MG63 (cell line): ENCODE data around the gene WWOX. TPM values are rescaled to one million over a fixed set of nuclear protein-coding genes. Genes with fewer than 3 reads are reported as not detected.

Experiments used
- DNase-seq: peaks from one replicate; pipeline ENCODE4 v3.0.0-alpha.2; 2020
- H3K27me3 ChIP-seq: fragments of 250-450 bp; sonication (Bioruptor Pico); 2 replicates; pipeline ENCODE4 v1.5.1; 2020; ENCODE audit warnings: mild to moderate bottlenecking, moderate library complexity
- H3K36me3 ChIP-seq: fragments of 250-450 bp; sonication (Bioruptor Pico); 2 replicates; pipeline ENCODE4 v1.5.1; 2020; ENCODE audit warnings: mild to moderate bottlenecking, moderate library complexity
- H3K4me3 ChIP-seq: fragments of 250-450 bp; sonication (Bioruptor Pico); 2 replicates; pipeline ENCODE4 v1.5.1; 2020; ENCODE audit warnings: mild to moderate bottlenecking, moderate library complexity
- H3K9me3 ChIP-seq: fragments of 250-450 bp; sonication (Bioruptor Pico); 2 replicates; pipeline ENCODE4 v1.5.1; 2020; ENCODE audit warnings: mild to moderate bottlenecking, moderate library complexity
- total RNA-seq: library from RNA; depleted of rRNA; stranded (reverse); fragments of >200 nt; shearing (Covaris generic); gene quantifications from 2 replicates; pipeline ENCODE4 v1.2.3, GENCODE V29; 2014; ENCODE audit warnings: low replicate concordance

Gene WWOX
- total RNA-seq, 1 experiment from 2014 or later = 11.4 TPM

DNA sequence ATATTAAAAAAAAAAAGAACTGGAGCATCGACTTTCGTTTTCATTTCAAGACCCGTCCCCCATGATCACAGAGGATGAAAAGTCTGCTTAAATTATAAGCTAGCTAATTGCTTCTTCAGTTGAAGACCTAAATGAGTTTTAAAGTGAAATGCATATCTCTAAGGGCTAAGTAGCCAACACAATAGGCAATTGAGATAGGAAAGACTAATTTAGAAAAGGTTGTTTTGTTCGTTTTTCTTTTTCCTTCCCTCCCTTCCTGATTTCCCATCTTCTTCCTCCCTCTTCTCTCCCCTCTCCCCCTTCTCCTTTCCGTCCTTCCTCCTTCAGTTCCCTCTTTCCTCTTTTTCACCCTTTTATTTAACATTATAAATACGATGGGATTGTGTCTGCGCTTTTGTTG lies 377.2 kb downstream of the WWOX start:
- Histone ChIP-seq H3K36me3 (no peaks in the 10 kb centered on the region), H3K27me3 (no peaks in the 10 kb centered on the region), H3K4me3 (no peak overlapping the region), H3K9me3 (no peaks in the 10 kb centered on the region)
- no peak for DNase-seq

DNA sequence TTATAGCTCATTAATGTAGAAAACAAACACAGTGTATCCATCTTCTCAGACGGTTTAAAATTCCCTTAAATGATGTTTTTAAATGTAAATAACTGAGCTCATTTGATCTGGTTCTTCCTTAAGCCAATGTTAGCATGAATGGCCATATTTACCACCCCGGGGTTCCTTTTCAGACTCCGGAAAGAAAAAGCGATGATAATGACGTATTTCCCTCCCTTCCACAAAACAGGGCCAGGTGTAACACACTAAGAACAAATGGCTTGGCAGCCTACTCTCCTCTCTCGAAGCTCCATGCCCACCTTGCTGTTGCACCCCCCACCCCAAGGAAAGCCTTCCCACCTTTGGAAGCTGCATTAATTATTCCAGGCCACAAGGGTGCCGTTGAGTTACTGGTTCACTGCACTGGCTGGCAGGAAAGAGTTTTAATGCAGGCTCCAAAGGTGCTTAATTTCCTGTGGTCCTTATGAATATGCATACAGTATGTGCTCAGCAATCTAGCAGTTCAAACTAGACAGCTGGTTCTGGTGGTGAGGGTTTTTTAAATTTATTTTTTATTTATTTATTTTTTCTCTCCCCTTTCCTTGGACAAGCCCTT lies 378.9 kb downstream of the WWOX start:
- Histone ChIP-seq H3K27me3 (no peaks in the 10 kb centered on the region), H3K36me3 (no peaks in the 10 kb centered on the region), H3K9me3 (no peaks in the 10 kb centered on the region), H3K4me3 (no peak overlapping the region)
- DNase-seq = no peak

- Histone ChIP-seq H3K36me3 (no peaks in the 10 kb centered on the region), H3K27me3 (no peaks in the 10 kb centered on the region), H3K4me3 (no peak overlapping the region), H3K9me3 (no peaks in the 10 kb centered on the region)
- no peak for DNase-seq
These were observed 380.3 kb downstream of the WWOX start for GRCh38 chr16:78479723-78480122.

DNA sequence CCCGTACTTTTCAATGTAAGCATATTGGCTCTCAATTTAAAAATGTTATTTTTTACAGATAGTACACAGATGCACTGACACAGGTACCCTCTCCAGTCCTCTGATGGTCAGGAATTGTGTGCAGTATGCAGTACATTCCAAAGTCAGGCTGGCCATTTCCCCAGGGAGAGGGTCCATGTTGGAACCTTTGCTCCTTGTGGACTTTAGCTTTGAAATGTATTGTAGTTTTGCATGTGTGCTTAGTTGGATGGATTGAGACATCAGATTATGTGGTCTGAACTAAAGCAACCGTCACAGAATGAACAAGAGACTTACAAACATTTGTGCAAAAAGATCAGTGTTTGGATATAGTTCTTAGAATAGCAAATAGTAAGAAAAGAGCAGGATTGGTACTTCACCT lies 381.1 kb downstream of the WWOX start:
- H3K9me3 ChIP-seq = no peaks in the 10 kb centered on the region
- H3K27me3 ChIP-seq = no peaks in the 10 kb centered on the region
- H3K4me3 ChIP-seq = no peak overlapping the region
- no peaks in the 10 kb centered on the region for H3K36me3 ChIP-seq
- no peak for DNase-seq

DNA sequence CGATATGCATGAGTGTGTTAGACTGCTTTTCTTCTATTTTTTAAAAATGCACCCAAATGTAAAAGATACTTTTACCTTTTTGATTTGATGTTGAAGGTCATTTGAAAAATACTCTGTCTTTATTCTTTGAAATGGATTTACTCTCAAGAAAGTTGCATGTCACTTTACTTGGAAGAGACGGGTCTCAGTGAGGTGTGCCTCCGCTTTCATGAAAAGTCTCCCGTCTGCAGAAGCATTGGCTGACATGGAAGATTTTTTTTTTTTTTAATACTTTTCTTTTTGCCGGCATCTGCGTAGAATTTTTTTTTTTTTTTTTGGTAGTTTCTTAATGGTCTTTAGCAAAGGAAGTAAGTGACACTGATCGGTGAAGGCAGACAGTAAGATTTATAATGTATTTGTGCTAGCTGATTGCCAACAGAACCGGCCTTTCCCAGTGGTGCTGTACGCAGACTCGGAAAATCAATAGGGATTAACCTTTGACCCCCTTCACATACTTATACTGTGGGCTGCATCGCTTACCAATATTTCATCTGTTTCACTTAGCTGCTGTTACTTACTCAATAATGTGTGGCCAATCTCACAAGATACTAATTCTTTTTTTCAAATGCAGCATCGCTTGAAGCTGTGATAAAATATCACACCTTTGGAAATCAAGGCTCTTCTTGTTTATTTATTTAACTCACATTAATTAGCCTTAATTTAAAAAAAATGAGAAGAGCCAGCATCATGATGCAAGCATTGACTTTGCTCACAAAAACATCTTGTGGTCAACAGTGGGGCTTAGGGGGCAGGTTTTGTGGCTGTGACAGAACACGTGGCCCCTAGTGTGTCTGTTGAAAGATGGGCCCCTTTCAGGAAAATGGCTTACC lies 383.9 kb downstream of the WWOX start:
- Histone ChIP-seq H3K4me3 (no peak overlapping the region), H3K9me3 (no peaks in the 10 kb centered on the region), H3K27me3 (no peaks in the 10 kb centered on the region), H3K36me3 (no peaks in the 10 kb centered on the region)
- DNase-seq = no peak

DNA sequence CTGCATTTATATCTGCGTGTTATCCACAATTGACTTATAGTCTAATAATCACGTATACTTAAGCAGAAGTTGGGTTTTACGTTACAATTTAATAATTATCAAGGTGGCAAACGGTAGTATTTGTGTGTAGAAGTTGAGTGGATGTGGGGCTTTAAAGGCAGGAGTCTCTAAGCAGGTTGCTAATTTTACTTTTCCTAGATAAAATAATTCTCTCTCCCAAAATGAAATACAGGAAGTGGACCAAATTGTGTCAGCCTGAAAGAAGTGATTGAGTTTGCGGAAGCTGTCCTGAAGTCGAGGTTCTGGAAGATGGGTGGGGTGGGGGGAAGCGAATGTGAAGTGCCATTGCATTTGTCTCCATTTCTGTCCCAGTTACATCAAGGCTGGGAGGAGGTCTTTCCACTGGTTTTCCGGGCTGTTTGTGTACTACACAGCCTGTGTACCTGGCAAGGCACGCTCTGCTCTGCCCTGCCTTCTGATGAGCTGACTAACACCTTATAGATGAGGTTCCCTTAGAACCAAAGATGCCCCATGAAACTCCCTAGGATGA lies 385.1 kb downstream of the WWOX start:
- DNase-seq = no peak
- no peaks in the 10 kb centered on the region for H3K9me3 ChIP-seq

GRCh38 chr16:78485188-78485916 lies 385.9 kb downstream of the WWOX start:
- no peak for DNase-seq
- no peaks in the 10 kb centered on the region for H3K9me3 ChIP-seq
- H3K4me3 ChIP-seq = no peak overlapping the region
- H3K36me3 ChIP-seq = no peaks in the 10 kb centered on the region
- no peaks in the 10 kb centered on the region for H3K27me3 ChIP-seq

More for the DNA sequence above, 385.1 kb downstream of the WWOX start:
- H3K4me3 ChIP-seq = no peak overlapping the region
- no peaks in the 10 kb centered on the region for H3K27me3 ChIP-seq
- H3K36me3 ChIP-seq = no peaks in the 10 kb centered on the region

GRCh38 chr16:78485917-78486257 lies 386.4 kb downstream of the WWOX start:
- H3K9me3 ChIP-seq = no peaks in the 10 kb centered on the region
- H3K36me3 ChIP-seq = no peaks in the 10 kb centered on the region
- DNase-seq = no peak
- no peaks in the 10 kb centered on the region for H3K27me3 ChIP-seq
- no peak overlapping the region for H3K4me3 ChIP-seq

GRCh38 chr16:78487471-78487870 lies 388.0 kb downstream of the WWOX start:
- DNase-seq = no peak
- H3K9me3 ChIP-seq = no peaks in the 10 kb centered on the region

DNA sequence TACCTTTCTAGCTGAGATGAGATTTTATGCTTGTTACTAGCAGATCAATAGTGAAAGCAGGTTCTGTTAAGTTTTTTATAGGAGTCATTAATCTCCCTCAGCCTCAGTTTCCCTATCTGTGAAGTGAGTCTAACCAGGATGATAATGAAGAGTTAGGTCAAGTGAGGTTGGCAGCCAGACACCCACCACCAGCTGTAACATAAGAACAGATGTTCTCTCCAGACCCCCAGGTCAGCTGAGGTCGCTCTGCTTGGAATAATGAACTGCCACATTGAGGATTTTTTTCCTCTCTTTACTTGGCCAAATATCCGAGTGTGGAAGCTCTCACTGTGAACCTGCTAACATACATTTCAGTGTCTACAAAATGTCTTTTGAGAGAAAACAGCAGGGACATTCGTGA lies 389.6 kb downstream of the WWOX start:
- no peak for DNase-seq
- Histone ChIP-seq H3K27me3 (no peaks in the 10 kb centered on the region), H3K9me3 (no peaks in the 10 kb centered on the region), H3K36me3 (no peaks in the 10 kb centered on the region), H3K4me3 (no peak overlapping the region)

More at GRCh38 chr16:78487471-78487870, 388.0 kb downstream of the WWOX start:
- no peaks in the 10 kb centered on the region for H3K27me3 ChIP-seq
- H3K36me3 ChIP-seq = no peaks in the 10 kb centered on the region
- no peak overlapping the region for H3K4me3 ChIP-seq

- Histone ChIP-seq H3K4me3 (no peak overlapping the region), H3K9me3 (no peaks in the 10 kb centered on the region), H3K27me3 (no peaks in the 10 kb centered on the region), H3K36me3 (no peaks in the 10 kb centered on the region)
- DNase-seq = no peak
These were observed 390.2 kb downstream of the WWOX start for GRCh38 chr16:78489631-78490030.

GRCh38 chr16:78490431-78490830 lies 391.0 kb downstream of the WWOX start:
- H3K36me3 ChIP-seq = no peaks in the 10 kb centered on the region
- no peak overlapping the region for H3K4me3 ChIP-seq
- DNase-seq = no peak
- H3K9me3 ChIP-seq = no peaks in the 10 kb centered on the region
- no peaks in the 10 kb centered on the region for H3K27me3 ChIP-seq

DNA sequence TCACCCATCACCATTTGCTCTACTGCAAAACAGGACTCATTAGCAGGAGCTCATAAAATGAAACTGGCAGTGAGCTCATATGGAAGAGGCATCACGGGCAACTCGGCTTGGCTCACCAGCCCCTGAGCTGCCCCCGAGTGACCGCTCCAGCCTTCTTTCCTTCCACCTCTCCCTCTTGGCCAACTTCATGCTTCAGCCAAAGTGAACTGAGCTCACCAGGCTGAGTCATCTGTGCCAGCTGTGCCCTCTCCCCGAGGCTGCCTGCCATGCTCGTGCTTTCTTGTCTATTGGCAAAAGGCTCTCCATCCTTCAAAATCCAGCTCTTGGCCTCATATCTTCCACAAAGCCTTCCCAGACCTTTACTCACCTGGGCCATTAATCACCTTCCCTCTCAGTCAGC lies 391.4 kb downstream of the WWOX start:
- H3K36me3 ChIP-seq = no peaks in the 10 kb centered on the region
- no peaks in the 10 kb centered on the region for H3K27me3 ChIP-seq
- H3K9me3 ChIP-seq = no peaks in the 10 kb centered on the region
- no peak overlapping the region for H3K4me3 ChIP-seq
- peak; percentile 77 for DNase-seq

DNA sequence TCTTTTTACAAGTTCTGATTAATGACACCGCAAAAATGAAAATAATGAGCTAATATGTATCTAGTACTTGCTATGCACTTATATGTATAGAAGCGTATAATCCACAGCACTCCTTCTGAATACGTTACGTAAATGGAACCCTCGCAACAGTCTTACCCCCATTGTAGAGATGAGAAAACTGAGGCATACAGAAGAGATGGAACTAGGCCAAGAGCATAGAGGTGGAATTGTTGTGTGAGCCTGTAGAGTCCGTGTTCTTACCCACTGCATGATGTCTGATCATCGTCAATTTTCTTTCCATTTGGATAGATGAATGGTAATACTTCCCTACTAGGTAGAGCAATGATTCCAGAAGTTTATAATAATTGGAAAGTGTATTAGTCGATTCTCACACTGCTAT lies 394.1 kb downstream of the WWOX start:
- Histone ChIP-seq H3K27me3 (no peaks in the 10 kb centered on the region), H3K9me3 (no peaks in the 10 kb centered on the region), H3K4me3 (no peak overlapping the region), H3K36me3 (no peaks in the 10 kb centered on the region)
- no peak for DNase-seq

DNA sequence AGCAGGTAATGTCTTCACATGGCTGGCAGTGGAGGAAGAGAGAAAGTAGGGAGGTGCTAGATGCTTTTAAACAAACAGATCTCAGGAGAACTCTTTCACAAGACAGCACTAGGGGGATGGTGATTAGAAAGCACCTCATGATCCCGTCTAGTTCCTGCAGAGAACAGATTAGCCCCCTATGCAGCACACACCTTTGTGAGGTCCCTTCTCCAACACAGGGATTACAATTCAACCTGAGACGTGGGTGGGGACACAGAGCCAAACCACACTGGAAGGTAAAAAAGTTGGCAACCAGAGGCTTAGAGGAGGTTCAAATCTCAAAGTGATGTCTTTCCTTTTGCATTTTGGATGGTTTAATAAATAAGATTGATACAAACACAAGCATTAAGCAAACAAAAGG lies 394.7 kb downstream of the WWOX start:
- no peak for DNase-seq
- no peak overlapping the region for H3K4me3 ChIP-seq

GRCh38 chr16:78494674-78495073 lies 395.2 kb downstream of the WWOX start:
- Histone ChIP-seq H3K27me3 (no peaks in the 10 kb centered on the region), H3K4me3 (no peak overlapping the region), H3K36me3 (no peaks in the 10 kb centered on the region), H3K9me3 (no peaks in the 10 kb centered on the region)
- no peak for DNase-seq

More for the DNA sequence above, 394.7 kb downstream of the WWOX start:
- no peaks in the 10 kb centered on the region for H3K27me3 ChIP-seq
- no peaks in the 10 kb centered on the region for H3K36me3 ChIP-seq
- H3K9me3 ChIP-seq = no peaks in the 10 kb centered on the region

GRCh38 chr16:78496189-78496588 lies 396.7 kb downstream of the WWOX start:
- no peak overlapping the region for H3K4me3 ChIP-seq
- H3K36me3 ChIP-seq = no peaks in the 10 kb centered on the region
- no peaks in the 10 kb centered on the region for H3K27me3 ChIP-seq
- DNase-seq = no peak
- no peaks in the 10 kb centered on the region for H3K9me3 ChIP-seq
